ENCODE measurements around the gene UHMK1.

UHMK1 gene

GRCh38 chr1:162530307-162530987, 32.8 kb downstream of the UHMK1 start:
- no peak for DNase-seq (ENCODE audit: low read depth)

- no peak for DNase-seq (ENCODE audit: low read depth)
These were observed 33.3 kb downstream of the UHMK1 start for GRCh38 chr1:162530988-162531319.

GRCh38 chr1:162535501-162535900, 37.9 kb downstream of the UHMK1 start:
- no peak for DNase-seq (ENCODE audit: low read depth)

- DNase-seq (ENCODE audit: low read depth), result no peak
These were observed 38.9 kb downstream of the UHMK1 start for GRCh38 chr1:162536511-162536910.

- no peak for DNase-seq (ENCODE audit: low read depth)
These were observed 39.6 kb downstream of the UHMK1 start for GRCh38 chr1:162537216-162537615.

GRCh38 chr1:162538815-162539431, 41.3 kb downstream of the UHMK1 start:
- DNase-seq (ENCODE audit: low read depth), result no peak

- DNase-seq (ENCODE audit: low read depth), result no peak
These were observed 44.1 kb downstream of the UHMK1 start for GRCh38 chr1:162541619-162542141.

- no peak for DNase-seq (ENCODE audit: low read depth)
These were observed 45.6 kb downstream of the UHMK1 start for GRCh38 chr1:162543228-162543627.

- DNase-seq (ENCODE audit: low read depth), result no peak
These were observed 50.6 kb downstream of the UHMK1 start for GRCh38 chr1:162548170-162548569.

- no peak for DNase-seq (ENCODE audit: low read depth)
These were observed 51.4 kb downstream of the UHMK1 start for GRCh38 chr1:162549001-162549400.

GRCh38 chr1:162550925-162551324, 53.3 kb downstream of the UHMK1 start:
- no peak for DNase-seq (ENCODE audit: low read depth)

- DNase-seq (ENCODE audit: low read depth), result no peak
These were observed 54.5 kb downstream of the UHMK1 start for GRCh38 chr1:162551969-162552683.

- DNase-seq (ENCODE audit: low read depth), result no peak
These were observed 55.1 kb downstream of the UHMK1 start for GRCh38 chr1:162552684-162553252.

GRCh38 chr1:162554258-162554657, 56.6 kb downstream of the UHMK1 start:
- DNase-seq (ENCODE audit: low read depth), result no peak

- no peak for DNase-seq (ENCODE audit: low read depth)
These were observed 59.9 kb downstream of the UHMK1 start for GRCh38 chr1:162557536-162557935.

GRCh38 chr1:162560303-162561036, 62.9 kb downstream of the UHMK1 start:
- DNase-seq (ENCODE audit: low read depth), result no peak

GRCh38 chr1:162561037-162561615, 63.5 kb downstream of the UHMK1 start:
- DNase-seq (ENCODE audit: low read depth), result peak; percentile 98

- no peak for DNase-seq (ENCODE audit: low read depth)
These were observed 64.2 kb downstream of the UHMK1 start, which contains the start of gene UAP1 for GRCh38 chr1:162561616-162562469. Gene UAP1 (plus strand): TSS chr1:162561722. CDS start chr1:162566069, 4,347 bp downstream.

GRCh38 chr1:162562470-162562828, 64.8 kb downstream of the UHMK1 start:
- no peak for DNase-seq (ENCODE audit: low read depth)

GRCh38 chr1:162564762-162565218, 67.2 kb downstream of the UHMK1 start:
- no peak for DNase-seq (ENCODE audit: low read depth)

- DNase-seq (ENCODE audit: low read depth), result no peak
These were observed 67.8 kb downstream of the UHMK1 start for GRCh38 chr1:162565460-162565859.
